GM12878 (cell line): ENCODE measurements around the gene MGARP. TPM values are rescaled to one million over a fixed set of nuclear protein-coding genes. Genes with fewer than 3 reads are reported as not detected.

Experiments
- ATAC-seq: fragments of 200-7000 bp; cut with Tn5 transposase; 3 replicates; pipeline ENCODE4 v1.9.1; 2020; ENCODE audit warnings: mild to moderate bottlenecking, moderate library complexity
- BruUV-seq: library from RNA; stranded (reverse); fragments of 400-500 nt; replicated peaks from 2 replicates; lab custom pipeline; 2021; lab: Mats Ljungman, UMichigan
- CTCF ChIA-PET: fragments of 300-600 bp; sonication (Branson Sonifier 250); formaldehyde crosslinking; extraction: SDS; loops from one replicate; lab custom pipeline; 2021; ENCODE audit warnings: inconsistent platforms; lab: Yijun Ruan, JAX
- POLR2A ChIA-PET: fragments of 350-600 bp; formaldehyde crosslinking; extraction: SDS; loops from one replicate; lab custom pipeline; 2021; ENCODE audit warnings: inconsistent platforms; lab: Charles Lee
- RAD21 ChIA-PET: fragments of 300-600 bp; sonication (Branson Sonifier 250); formaldehyde crosslinking; loops from one replicate; lab custom pipeline; 2023; ENCODE audit warnings: antibody characterized with exemption; ENCODE audit not compliant: unreplicated experiment; lab: Charles Lee
- SMC1A ChIA-PET: fragments of 300-600 bp; sonication (Branson Sonifier 250); formaldehyde crosslinking; loops from one replicate; lab custom pipeline; 2023; ENCODE audit not compliant: unreplicated experiment, uncharacterized antibody; lab: Charles Lee
- DNase-seq: peaks from one replicate; pipeline ENCODE4 v3.0.0-alpha.2; 2011; ENCODE audit warnings: low read depth, low spot score
- FAIRE-seq: peaks from 3 replicates; lab custom pipeline; 2011; peaks lifted over from hg19 to GRCh38; lab: Jason Lieb, UNC
- H2AFZ ChIP-seq: 2 replicates; pipeline ENCODE4 v1.6.0; 2011; ENCODE audit warnings: low read depth, low read length, control low read depth; ENCODE audit not compliant: control insufficient read depth
- H3K27ac ChIP-seq: 2 replicates; pipeline ENCODE4 v1.5.1; 2011; ENCODE audit warnings: control low read depth; ENCODE audit not compliant: control insufficient read depth, insufficient read depth
- H3K27me3 ChIP-seq, 2 experiments: replicated peaks in 1 of 2; 2 replicates each; pipeline versions ENCODE4 v1.6.0 to v1.6.1; 2011; ENCODE audit warnings: low read length in 1 of 2; ENCODE audit not compliant: control insufficient read depth in 2 of 2, insufficient read depth in 2 of 2
- H3K36me3 ChIP-seq, 2 experiments: 2 replicates each; pipeline ENCODE4 v1.5.1; 2011; ENCODE audit warnings: low read length in 1 of 2; ENCODE audit not compliant: control insufficient read depth in 2 of 2, insufficient read depth in 2 of 2
- H3K4me1 ChIP-seq: 2 replicates; pipeline ENCODE4 v1.6.1; 2011; ENCODE audit warnings: mild to moderate bottlenecking, low read length, moderate library complexity, mixed read lengths; ENCODE audit not compliant: control insufficient read depth, insufficient read depth
- H3K4me2 ChIP-seq: 2 replicates; pipeline ENCODE4 v1.6.0; 2011; ENCODE audit warnings: control low read depth; ENCODE audit not compliant: control insufficient read depth, insufficient read depth
- H3K4me3 ChIP-seq: fragments of 200-600 bp; sonication (generic); 2 replicates; pipeline ENCODE4 v1.5.1; 2016
- H3K79me2 ChIP-seq: 2 replicates; pipeline ENCODE4 v1.6.0; 2011; ENCODE audit warnings: low read length; ENCODE audit not compliant: control insufficient read depth, insufficient read depth
- H3K9ac ChIP-seq: 2 replicates; pipeline ENCODE4 v1.8.0; 2011; ENCODE audit warnings: low read length, control low read depth, mixed read lengths; ENCODE audit not compliant: control insufficient read depth, insufficient read depth
- H3K9me3 ChIP-seq: replicated peaks from 3 replicates; pipeline ENCODE4 v1.5.1; 2011; ENCODE audit warnings: mild to moderate bottlenecking, low read length; ENCODE audit not compliant: control insufficient read depth, insufficient read depth
- H4K20me1 ChIP-seq: 2 replicates; pipeline ENCODE4 v1.6.0; 2011; ENCODE audit not compliant: control insufficient read depth, insufficient read depth
- BACH1 ChIP-seq: fragments of 450-650 bp; IDR thresholded peaks from 2 replicates; pipeline ENCODE4 v1.6.1; 2017; ENCODE audit warnings: mild to moderate bottlenecking, borderline replicate concordance
- NFYA ChIP-seq: IDR thresholded peaks from 2 replicates; pipeline ENCODE4 v1.6.1; 2011; ENCODE audit warnings: low read depth, mild to moderate bottlenecking, low read length, improper control_type of control experiment, borderline replicate concordance
- POU2F2 ChIP-seq: IDR thresholded peaks from 3 replicates; pipeline ENCODE4 v1.6.1; 2011; ENCODE audit warnings: low read depth, mild to moderate bottlenecking, low read length, borderline replicate concordance
- TCF12 ChIP-seq: IDR thresholded peaks from 2 replicates; pipeline ENCODE4 v1.6.1; 2011; ENCODE audit warnings: low read depth, mild to moderate bottlenecking, low read length
- ZNF592 ChIP-seq: fragments of 450-650 bp; IDR thresholded peaks from 2 replicates; pipeline ENCODE4 v1.6.1; 2017; ENCODE audit warnings: mild to moderate bottlenecking, moderate library complexity
- WGBS: methylation state at CpG from one replicate; pipeline ENCODE4 v1.1.6; 2016; ENCODE audit warnings: low lambda C conversion rate; ENCODE audit not compliant: insufficient replicate concordance, insufficient coverage; ENCODE audit errors: missing lambda C conversion rate; 5-methylcytosine and 5-hydroxymethylcytosine counted together
- in situ Hi-C: fragments of 300-500 bp; cut with MboI; formaldehyde crosslinking; loops from 9 replicates; pipeline ENCODE4 v1.14.3; 2018; ENCODE audit warnings: mixed read lengths
- intact Hi-C: fragments of 100-400 bp; cut with micrococcal nuclease; formaldehyde crosslinking; loops from one replicate; pipeline ENCODE4 v1.14.2; 2022; ENCODE audit not compliant: unreplicated experiment
- polyA plus RNA-seq, 11 experiments: library from polyadenylated mRNA; depleted of rRNA in 4 of 11; unstranded in 6 of 11; stranded (reverse) in 5 of 11; fragments of >200 nt; fragmentation: Nextera tagmentation in 4 of 11; fragmentation: Illumina TruSeq in 1 of 11; extraction: Ambion mirVana in 4 of 11; extraction: Trizol in 1 of 11; gene quantifications; 1 replicate in 1 of 11; 2 replicates in 10 of 11; pipeline versions ENCODE4 v1.2.1 to v1.2.3, GENCODE V29; 2011 to 2016; ENCODE audit warnings: inconsistent platforms in 2 of 11, missing spikeins in 2 of 11, low read depth in 1 of 11
- total RNA-seq, 4 experiments: library from RNA; depleted of rRNA in 3 of 4; stranded (reverse); fragments of >200 nt in 3 of 4; fragmentation: Illumina TruSeq in 1 of 4; extraction: Trizol in 1 of 4; gene quantifications; 2 replicates each; pipeline versions ENCODE4 v1.2.1 to v1.2.3, GENCODE V29; 2013 to 2021
- TF ChIP-seq, protein P1 (sequence below): IDR thresholded peaks from 2 replicates; pipeline ENCODE4 v1.6.1; 2012; ENCODE audit warnings: low read depth, low read length, improper control_type of control experiment

Gene MGARP
- total and polyA plus RNA-seq, 10 of the 15 experiments (the other 5 are each of a cell fraction or from before 2014, with no cell fraction given): 0.04 to 0.23 (median 0.08) TPM; not detected in 7

DNA sequence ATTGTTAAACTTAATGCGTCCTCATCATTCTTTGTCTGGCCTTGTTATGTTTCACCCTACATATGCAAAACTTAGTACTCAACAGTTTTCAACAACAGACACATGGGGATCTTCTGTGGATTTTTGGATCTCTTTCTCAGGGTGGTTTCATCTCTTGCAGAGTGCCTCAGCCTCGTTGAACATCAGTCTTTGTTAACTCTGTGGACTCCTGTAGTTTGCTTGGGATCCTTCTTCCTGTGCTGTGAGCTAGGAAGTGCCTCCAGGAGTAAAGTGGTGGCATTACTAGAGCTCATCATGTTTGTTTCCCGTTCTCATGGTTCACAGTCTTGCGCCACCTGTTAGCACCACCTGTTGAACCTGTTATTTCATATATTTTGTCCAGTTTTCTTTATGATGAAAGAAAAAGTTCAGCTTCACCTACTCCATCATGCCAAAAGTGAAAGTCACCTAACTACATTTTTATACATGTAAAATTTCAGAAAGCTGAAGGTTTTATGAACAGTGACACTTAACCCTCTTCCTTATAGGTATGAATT is 49.7 kb upstream of the MGARP start:
- Histone ChIP-seq H3K79me2 (peaks cover 85% of the 10 kb centered on the region), H4K20me1 (no peaks in the 10 kb centered on the region), H3K4me1 (peaks cover 12% of the 10 kb centered on the region; the same call in 1 of the 2 replicates), H3K9ac (no peak overlapping the region), H3K9me3 (peaks cover 1% of the 10 kb centered on the region; the same call in 1 of the 3 replicates), H3K36me3 (peaks cover 4 to 6% of the 10 kb centered on the region in 2 experiments), H3K27me3 (no peaks in the 10 kb centered on the region), H3K27ac (peak overlapping the region; percentile 43), H3K4me2 (peak overlapping the region; percentile 23), H2AFZ (no peak overlapping the region), H3K4me3 (no peak overlapping the region)
- SMC1A ChIA-PET: interaction anchor here (0.8 to 3.3 kb wide), 9 partner anchors 9 to 116 kb away, joined by 3 to 25 read pairs (median 4); partner anchors contain the start of gene NAA15
- no TSS peak for BruUV-seq
- POLR2A ChIA-PET: interaction anchor here (1.0 to 2.7 kb wide), 5 partner anchors 8 to 33 kb away, joined by 3 to 16 read pairs (median 5); partner anchors contain the start of genes NAA15 and NDUFC1
- ATAC-seq (peak; percentile 23), FAIRE-seq (peak; percentile 13), DNase-seq (no peak)
- 89% methylated on average over 4 of the region's 4 CpGs for WGBS
- in situ Hi-C loops (no loop called here), intact Hi-C loops (no loop called here)
- RAD21 ChIA-PET: interaction anchor here (0.6 to 3.3 kb wide), 6 partner anchors 8 to 101 kb away, joined by 3 to 17 read pairs (median 5); partner anchors contain the start of genes NAA15 and NDUFC1
- CTCF ChIA-PET: interaction anchor here (0.8 to 3.4 kb wide), 5 partner anchors 12 to 231 kb away, joined by 3 to 18 read pairs (median 5); no protein-coding TSS in a partner anchor
- TF ChIP-seq NFYA (no peak), BACH1 (no peak), TCF12 (no peak), ZNF592 (no peak), POU2F2 (0 out of 3 replicates have a peak, but pooled peaks have one; percentile 13)
- TF ChIP-seq, protein P1, sequence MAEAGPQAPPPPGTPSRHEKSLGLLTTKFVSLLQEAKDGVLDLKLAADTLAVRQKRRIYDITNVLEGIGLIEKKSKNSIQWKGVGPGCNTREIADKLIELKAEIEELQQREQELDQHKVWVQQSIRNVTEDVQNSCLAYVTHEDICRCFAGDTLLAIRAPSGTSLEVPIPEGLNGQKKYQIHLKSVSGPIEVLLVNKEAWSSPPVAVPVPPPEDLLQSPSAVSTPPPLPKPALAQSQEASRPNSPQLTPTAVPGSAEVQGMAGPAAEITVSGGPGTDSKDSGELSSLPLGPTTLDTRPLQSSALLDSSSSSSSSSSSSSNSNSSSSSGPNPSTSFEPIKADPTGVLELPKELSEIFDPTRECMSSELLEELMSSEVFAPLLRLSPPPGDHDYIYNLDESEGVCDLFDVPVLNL: no peak
